GM12878 (cell line): ENCODE results near the gene PCK2. TPM values are rescaled to one million over a fixed set of nuclear protein-coding genes. Genes with fewer than 3 reads are reported as not detected.

Experiments
- ATAC-seq: fragments of 200-7000 bp; cut with Tn5 transposase; 3 replicates; pipeline ENCODE4 v1.9.1; 2020; ENCODE audit warnings: mild to moderate bottlenecking, moderate library complexity
- BruUV-seq: library from RNA; stranded (reverse); fragments of 400-500 nt; replicated peaks from 2 replicates; lab custom pipeline; 2021; lab: Mats Ljungman, UMichigan
- CTCF ChIA-PET: fragments of 300-600 bp; sonication (Branson Sonifier 250); formaldehyde crosslinking; extraction: SDS; loops from one replicate; lab custom pipeline; 2021; ENCODE audit warnings: inconsistent platforms; lab: Yijun Ruan, JAX
- POLR2A ChIA-PET: fragments of 350-600 bp; formaldehyde crosslinking; extraction: SDS; loops from one replicate; lab custom pipeline; 2021; ENCODE audit warnings: inconsistent platforms; lab: Charles Lee
- RAD21 ChIA-PET: fragments of 300-600 bp; sonication (Branson Sonifier 250); formaldehyde crosslinking; loops from one replicate; lab custom pipeline; 2023; ENCODE audit warnings: antibody characterized with exemption; ENCODE audit not compliant: unreplicated experiment; lab: Charles Lee
- SMC1A ChIA-PET: fragments of 300-600 bp; sonication (Branson Sonifier 250); formaldehyde crosslinking; loops from one replicate; lab custom pipeline; 2023; ENCODE audit not compliant: unreplicated experiment, uncharacterized antibody; lab: Charles Lee
- DNase-seq: peaks from one replicate; pipeline ENCODE4 v3.0.0-alpha.2; 2011; ENCODE audit warnings: low read depth, low spot score
- FAIRE-seq: peaks from 3 replicates; lab custom pipeline; 2011; peaks lifted over from hg19 to GRCh38; lab: Jason Lieb, UNC
- H2AFZ ChIP-seq: 2 replicates; pipeline ENCODE4 v1.6.0; 2011; ENCODE audit warnings: low read depth, low read length, control low read depth; ENCODE audit not compliant: control insufficient read depth
- H3K27ac ChIP-seq: 2 replicates; pipeline ENCODE4 v1.5.1; 2011; ENCODE audit warnings: control low read depth; ENCODE audit not compliant: control insufficient read depth, insufficient read depth
- H3K27me3 ChIP-seq, 2 experiments: replicated peaks in 1 of 2; 2 replicates each; pipeline versions ENCODE4 v1.6.0 to v1.6.1; 2011; ENCODE audit warnings: low read length in 1 of 2; ENCODE audit not compliant: control insufficient read depth in 2 of 2, insufficient read depth in 2 of 2
- H3K36me3 ChIP-seq, 2 experiments: 2 replicates each; pipeline ENCODE4 v1.5.1; 2011; ENCODE audit warnings: low read length in 1 of 2; ENCODE audit not compliant: control insufficient read depth in 2 of 2, insufficient read depth in 2 of 2
- H3K4me1 ChIP-seq: 2 replicates; pipeline ENCODE4 v1.6.1; 2011; ENCODE audit warnings: mild to moderate bottlenecking, low read length, moderate library complexity, mixed read lengths; ENCODE audit not compliant: control insufficient read depth, insufficient read depth
- H3K4me2 ChIP-seq: 2 replicates; pipeline ENCODE4 v1.6.0; 2011; ENCODE audit warnings: control low read depth; ENCODE audit not compliant: control insufficient read depth, insufficient read depth
- H3K4me3 ChIP-seq: fragments of 200-600 bp; sonication (generic); 2 replicates; pipeline ENCODE4 v1.5.1; 2016
- H3K79me2 ChIP-seq: 2 replicates; pipeline ENCODE4 v1.6.0; 2011; ENCODE audit warnings: low read length; ENCODE audit not compliant: control insufficient read depth, insufficient read depth
- H3K9ac ChIP-seq: 2 replicates; pipeline ENCODE4 v1.8.0; 2011; ENCODE audit warnings: low read length, control low read depth, mixed read lengths; ENCODE audit not compliant: control insufficient read depth, insufficient read depth
- H3K9me3 ChIP-seq: replicated peaks from 3 replicates; pipeline ENCODE4 v1.5.1; 2011; ENCODE audit warnings: mild to moderate bottlenecking, low read length; ENCODE audit not compliant: control insufficient read depth, insufficient read depth
- H4K20me1 ChIP-seq: 2 replicates; pipeline ENCODE4 v1.6.0; 2011; ENCODE audit not compliant: control insufficient read depth, insufficient read depth
- ZNF217 ChIP-seq: fragments of 450-650 bp; IDR thresholded peaks from 2 replicates; pipeline ENCODE4 v1.6.1; 2017; ENCODE audit warnings: antibody characterized with exemption, mild to moderate bottlenecking
- WGBS: methylation state at CpG from one replicate; pipeline ENCODE4 v1.1.6; 2016; ENCODE audit warnings: low lambda C conversion rate; ENCODE audit not compliant: insufficient replicate concordance, insufficient coverage; ENCODE audit errors: missing lambda C conversion rate; 5-methylcytosine and 5-hydroxymethylcytosine counted together
- in situ Hi-C: fragments of 300-500 bp; cut with MboI; formaldehyde crosslinking; loops from 9 replicates; pipeline ENCODE4 v1.14.3; 2018; ENCODE audit warnings: mixed read lengths
- intact Hi-C: fragments of 100-400 bp; cut with micrococcal nuclease; formaldehyde crosslinking; loops from one replicate; pipeline ENCODE4 v1.14.2; 2022; ENCODE audit not compliant: unreplicated experiment
- polyA plus RNA-seq, 11 experiments: library from polyadenylated mRNA; depleted of rRNA in 4 of 11; unstranded in 6 of 11; stranded (reverse) in 5 of 11; fragments of >200 nt; fragmentation: Nextera tagmentation in 4 of 11; fragmentation: Illumina TruSeq in 1 of 11; extraction: Ambion mirVana in 4 of 11; extraction: Trizol in 1 of 11; gene quantifications; 1 replicate in 1 of 11; 2 replicates in 10 of 11; pipeline versions ENCODE4 v1.2.1 to v1.2.3, GENCODE V29; 2011 to 2016; ENCODE audit warnings: inconsistent platforms in 2 of 11, missing spikeins in 2 of 11, low read depth in 1 of 11
- total RNA-seq, 4 experiments: library from RNA; depleted of rRNA in 3 of 4; stranded (reverse); fragments of >200 nt in 3 of 4; fragmentation: Illumina TruSeq in 1 of 4; extraction: Trizol in 1 of 4; gene quantifications; 2 replicates each; pipeline versions ENCODE4 v1.2.1 to v1.2.3, GENCODE V29; 2013 to 2021
- TF ChIP-seq, protein P1 (sequence below): IDR thresholded peaks from 2 replicates; pipeline ENCODE4 v1.6.1; 2011; ENCODE audit warnings: borderline replicate concordance, low read depth, mild to moderate bottlenecking, moderate library complexity, mixed read lengths, low read length; ENCODE audit not compliant: insufficient read depth; ENCODE audit errors: extremely low read length

PCK2 gene
- total and polyA plus RNA-seq, 10 of the 15 experiments (the other 5 are each of a cell fraction or from before 2014, with no cell fraction given) = 6.6 to 110 (median 44.6) TPM

DNA sequence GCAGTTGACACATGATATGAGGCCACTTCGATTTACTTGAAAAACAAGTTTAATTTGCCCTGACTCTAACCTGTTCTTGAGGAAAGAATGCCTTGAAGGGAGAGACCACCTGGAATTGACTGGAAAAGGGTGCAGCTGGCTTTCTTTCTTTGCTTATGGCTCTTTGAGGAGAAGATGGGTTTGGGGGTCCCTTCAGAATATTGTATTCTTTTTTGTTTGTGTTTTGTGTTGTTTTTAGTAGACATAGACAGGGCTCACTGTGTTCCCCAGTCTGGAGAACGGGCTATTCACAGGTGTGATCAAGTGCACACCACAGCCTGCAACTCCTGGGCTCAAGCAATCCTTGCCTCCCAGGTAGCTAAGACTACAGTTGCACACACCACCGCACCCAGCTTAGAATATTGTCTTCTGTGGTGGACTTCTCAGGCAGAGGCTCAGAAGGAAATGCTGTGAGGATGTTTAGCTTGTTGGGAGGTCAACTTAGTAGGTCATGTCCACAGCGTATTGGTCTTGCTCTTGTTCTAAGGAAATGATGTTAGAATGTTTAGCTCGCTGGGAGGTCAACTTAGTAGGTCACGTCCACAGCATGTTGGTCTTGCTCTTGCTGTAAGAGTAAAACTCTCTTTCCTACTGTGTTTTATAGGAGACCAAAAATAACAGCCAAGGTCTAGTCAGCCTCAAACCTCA, 22.2 kb downstream of the PCK2 start:
- no peaks in the 10 kb centered on the region for H3K9me3 ChIP-seq
- no peaks in the 10 kb centered on the region for H3K27me3 ChIP-seq
- SMC1A ChIA-PET = interaction anchor here (0.6 to 7.7 kb wide), 7 partner anchors 9 to 45 kb away, joined by 3 to 70 read pairs (median 39); partner anchors contain the start of genes EMC9, IRF9, PCK2 and PSME1
- no peaks in the 10 kb centered on the region for H4K20me1 ChIP-seq
- POLR2A ChIA-PET = interaction anchor here (0.9 to 17.1 kb wide), 9 partner anchors 8 to 65 kb away, joined by 3 to 276 read pairs (median 52); partner anchors contain the start of genes CARMIL3, EMC9, FITM1 and IRF9
- no peak for FAIRE-seq
- H3K79me2 ChIP-seq = peaks cover 24% of the 10 kb centered on the region
- H3K4me3 ChIP-seq = peak overlapping the region; percentile 96
- BruUV-seq = no TSS peak
- peak overlapping the region; percentile 92 for H3K4me2 ChIP-seq
- in situ Hi-C loops (loop anchor here (25.0 kb wide), 1 partner anchor 804 kb away; the partner anchor contains the start of genes BCL2L2, PABPN1 and PPP1R3E), intact Hi-C loops (no loop called here)
- H2AFZ ChIP-seq = no peak overlapping the region
- 85% methylated on average over 6 of the region's 6 CpGs for WGBS
- ATAC-seq = no peak
- DNase-seq = no peak
- RAD21 ChIA-PET = interaction anchor here (1.0 to 5.8 kb wide), 6 partner anchors 10 to 45 kb away, joined by 3 to 69 read pairs (median 14); partner anchors contain the start of genes EMC9, IRF9, PSME1 and PSME2
- H3K36me3 ChIP-seq = peaks cover 11 to 23% of the 10 kb centered on the region in 2 experiments
- H3K4me1 ChIP-seq = peaks cover 5% of the 10 kb centered on the region
- no peak for TF ChIP-seq ZNF217
- TF ChIP-seq, protein P1, sequence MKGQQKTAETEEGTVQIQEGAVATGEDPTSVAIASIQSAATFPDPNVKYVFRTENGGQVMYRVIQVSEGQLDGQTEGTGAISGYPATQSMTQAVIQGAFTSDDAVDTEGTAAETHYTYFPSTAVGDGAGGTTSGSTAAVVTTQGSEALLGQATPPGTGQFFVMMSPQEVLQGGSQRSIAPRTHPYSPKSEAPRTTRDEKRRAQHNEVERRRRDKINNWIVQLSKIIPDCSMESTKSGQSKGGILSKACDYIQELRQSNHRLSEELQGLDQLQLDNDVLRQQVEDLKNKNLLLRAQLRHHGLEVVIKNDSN = no peak
- CTCF ChIA-PET = interaction anchor here (0.9 to 5.9 kb wide), 11 partner anchors 10 to 315 kb away, joined by 3 to 39 read pairs (median 7); partner anchors contain the start of genes CIDEB, IRF9, PCK2 and PSME1
- peak overlapping the region; percentile 94; the same call in 1 of the 2 replicates for H3K27ac ChIP-seq
- H3K9ac ChIP-seq = peak overlapping the region; percentile 82; the same call in 1 of the 2 replicates
